ENCODE data around the gene BCL11A. TPM values are rescaled to one million over a fixed set of nuclear protein-coding genes. Genes with fewer than 3 reads are reported as not detected.
A peak's percentile ranks its signal among the peaks of the same experiment; 100 is the strongest.

Gene BCL11A
- not detected for total RNA-seq

- peaks cover 77% of the 10 kb centered on the region for H3K27me3 Mint-ChIP-seq
- CTCF ChIA-PET: no interaction called here
These were observed at the start of gene BCL11A for GRCh38 chr2:60553495-60554073. TSS of gene BCL11A (minus strand) at chr2:60553654. CDS start at chr2:60553270, 384 bp downstream.

GRCh38 chr2:60602828-60603532 is 49.5 kb upstream of the BCL11A start:
- H3K36me3 Mint-ChIP-seq (ENCODE audit: low read depth): no peaks in the 10 kb centered on the region
- H3K4me1 Mint-ChIP-seq: no peaks in the 10 kb centered on the region
- H3K27me3 Mint-ChIP-seq: peaks cover 5% of the 10 kb centered on the region
- H3K9me3 Mint-ChIP-seq: no peaks in the 10 kb centered on the region
- POLR2A ChIA-PET: no interaction called here
- CTCF ChIA-PET: no interaction called here
- DNase-seq: no peak
- H3K27ac Mint-ChIP-seq: no peak overlapping the region
- no peak overlapping the region for H3K4me3 Mint-ChIP-seq

More at GRCh38 chr2:60553495-60554073, at the start of gene BCL11A:
- POLR2A ChIA-PET: no interaction called here
- peaks cover 42% of the 10 kb centered on the region for H3K4me1 Mint-ChIP-seq
- H3K9me3 Mint-ChIP-seq: no peaks in the 10 kb centered on the region
- H3K4me3 Mint-ChIP-seq: peak within 1 kb of the TSS; percentile 73
- no peak for DNase-seq
- no peak within 1 kb of the TSS for H3K27ac Mint-ChIP-seq
- peaks cover 2% of the 10 kb centered on the region for H3K36me3 Mint-ChIP-seq (ENCODE audit: low read depth)

GRCh38 chr2:60602388-60602787 is 48.9 kb upstream of the BCL11A start:
- Mint-ChIP-seq H3K4me3 (no peak overlapping the region), H3K27ac (no peak overlapping the region), H3K4me1 (no peaks in the 10 kb centered on the region), H3K9me3 (no peaks in the 10 kb centered on the region), H3K27me3 (peaks cover 4% of the 10 kb centered on the region), H3K36me3 (ENCODE audit: low read depth) (no peaks in the 10 kb centered on the region)
- DNase-seq: no peak
- ChIA-PET CTCF (no interaction called here), POLR2A (no interaction called here)

GRCh38 chr2:60598271-60598670 is 44.8 kb upstream of the BCL11A start:
- Mint-ChIP-seq H3K4me1 (no peaks in the 10 kb centered on the region), H3K36me3 (ENCODE audit: low read depth) (no peaks in the 10 kb centered on the region), H3K9me3 (no peaks in the 10 kb centered on the region), H3K4me3 (no peak overlapping the region), H3K27me3 (peaks cover 5% of the 10 kb centered on the region), H3K27ac (no peak overlapping the region)
- DNase-seq: no peak
- ChIA-PET POLR2A (no interaction called here), CTCF (no interaction called here)

GRCh38 chr2:60597346-60597745 is 43.9 kb upstream of the BCL11A start:
- ChIA-PET CTCF (no interaction called here), POLR2A (no interaction called here)
- Mint-ChIP-seq H3K4me3 (no peak overlapping the region), H3K4me1 (no peaks in the 10 kb centered on the region), H3K27ac (no peak overlapping the region), H3K9me3 (no peaks in the 10 kb centered on the region), H3K36me3 (ENCODE audit: low read depth) (no peaks in the 10 kb centered on the region), H3K27me3 (peaks cover 9% of the 10 kb centered on the region)
- no peak for DNase-seq

- no peak for DNase-seq
- H3K27me3 Mint-ChIP-seq: peaks cover 9% of the 10 kb centered on the region
- ChIA-PET POLR2A (interaction anchor here (0.5 kb wide), 1 partner anchor 77 kb away, joined by 3 read pairs; no protein-coding TSS in a partner anchor), CTCF (no interaction called here)
- H3K9me3 Mint-ChIP-seq: no peaks in the 10 kb centered on the region
- H3K36me3 Mint-ChIP-seq (ENCODE audit: low read depth): no peaks in the 10 kb centered on the region
- no peaks in the 10 kb centered on the region for H3K4me1 Mint-ChIP-seq
- H3K27ac Mint-ChIP-seq: no peak overlapping the region
- no peak overlapping the region for H3K4me3 Mint-ChIP-seq
These were observed 43.0 kb upstream of the BCL11A start for GRCh38 chr2:60596411-60596810.

- H3K4me3 Mint-ChIP-seq: no peak overlapping the region
- ChIA-PET POLR2A (interaction anchor here (0.5 kb wide), 1 partner anchor 78 kb away, joined by 3 read pairs; no protein-coding TSS in a partner anchor), CTCF (interaction anchor here (0.6 kb wide), 1 partner anchor 14 kb away, joined by 3 read pairs; no protein-coding TSS in a partner anchor)
- no peaks in the 10 kb centered on the region for H3K9me3 Mint-ChIP-seq
- H3K27ac Mint-ChIP-seq: no peak overlapping the region
- H3K27me3 Mint-ChIP-seq: peaks cover 10% of the 10 kb centered on the region
- H3K36me3 Mint-ChIP-seq (ENCODE audit: low read depth): no peaks in the 10 kb centered on the region
- no peaks in the 10 kb centered on the region for H3K4me1 Mint-ChIP-seq
- no peak for DNase-seq
These were observed 42.5 kb upstream of the BCL11A start for GRCh38 chr2:60595953-60596352.

- no peaks in the 10 kb centered on the region for H3K36me3 Mint-ChIP-seq (ENCODE audit: low read depth)
- no peak overlapping the region for H3K27ac Mint-ChIP-seq
- ChIA-PET CTCF (no interaction called here), POLR2A (no interaction called here)
- H3K4me1 Mint-ChIP-seq: no peaks in the 10 kb centered on the region
- H3K4me3 Mint-ChIP-seq: no peak overlapping the region
- DNase-seq: no peak
- H3K27me3 Mint-ChIP-seq: peaks cover 24% of the 10 kb centered on the region
- H3K9me3 Mint-ChIP-seq: no peaks in the 10 kb centered on the region
These were observed 35.6 kb upstream of the BCL11A start for GRCh38 chr2:60589104-60589503.

- no peak overlapping the region for H3K27ac Mint-ChIP-seq
- no peak for DNase-seq
- CTCF ChIA-PET: no interaction called here
- H3K4me3 Mint-ChIP-seq: no peak overlapping the region
- no peaks in the 10 kb centered on the region for H3K9me3 Mint-ChIP-seq
- no peaks in the 10 kb centered on the region for H3K36me3 Mint-ChIP-seq (ENCODE audit: low read depth)
- H3K4me1 Mint-ChIP-seq: peaks cover 2% of the 10 kb centered on the region
- H3K27me3 Mint-ChIP-seq: peaks cover 39% of the 10 kb centered on the region
- POLR2A ChIA-PET: no interaction called here
These were observed 32.6 kb upstream of the BCL11A start for GRCh38 chr2:60586081-60586480.

GRCh38 chr2:60585276-60585675 is 31.8 kb upstream of the BCL11A start:
- DNase-seq: no peak
- no peak overlapping the region for H3K27ac Mint-ChIP-seq
- peaks cover 2% of the 10 kb centered on the region for H3K4me1 Mint-ChIP-seq
- H3K9me3 Mint-ChIP-seq: no peaks in the 10 kb centered on the region
- H3K27me3 Mint-ChIP-seq: peaks cover 40% of the 10 kb centered on the region
- no peak overlapping the region for H3K4me3 Mint-ChIP-seq
- POLR2A ChIA-PET: no interaction called here
- H3K36me3 Mint-ChIP-seq (ENCODE audit: low read depth): no peaks in the 10 kb centered on the region
- CTCF ChIA-PET: no interaction called here

- Mint-ChIP-seq H3K36me3 (ENCODE audit: low read depth) (no peaks in the 10 kb centered on the region), H3K27me3 (peaks cover 51% of the 10 kb centered on the region), H3K4me3 (no peak overlapping the region), H3K4me1 (peaks cover 2% of the 10 kb centered on the region), H3K27ac (no peak overlapping the region), H3K9me3 (no peaks in the 10 kb centered on the region)
- CTCF ChIA-PET: interaction anchor here (0.6 to 3.2 kb wide), 4 partner anchors 13 to 1737 kb away, joined by 3 to 57 read pairs (median 17); no protein-coding TSS in a partner anchor
- no peak for DNase-seq
- POLR2A ChIA-PET: no interaction called here
These were observed 30.1 kb upstream of the BCL11A start for GRCh38 chr2:60583604-60584003.

- Mint-ChIP-seq H3K9me3 (no peaks in the 10 kb centered on the region), H3K27me3 (peaks cover 47% of the 10 kb centered on the region), H3K4me1 (peaks cover 2% of the 10 kb centered on the region), H3K36me3 (ENCODE audit: low read depth) (no peaks in the 10 kb centered on the region), H3K27ac (no peak overlapping the region), H3K4me3 (no peak overlapping the region)
- peak; percentile 64 for DNase-seq
- ChIA-PET POLR2A (no interaction called here), CTCF (interaction anchor here (0.6 to 3.2 kb wide), 25 partner anchors 9 to 321 kb away, joined by 3 to 57 read pairs (median 4); no protein-coding TSS in a partner anchor)
These were observed 28.2 kb upstream of the BCL11A start for GRCh38 chr2:60581433-60582282.

- Mint-ChIP-seq H3K4me3 (no peak overlapping the region), H3K4me1 (peaks cover 2% of the 10 kb centered on the region), H3K9me3 (no peaks in the 10 kb centered on the region), H3K36me3 (ENCODE audit: low read depth) (no peaks in the 10 kb centered on the region), H3K27me3 (peaks cover 45% of the 10 kb centered on the region), H3K27ac (no peak overlapping the region)
- ChIA-PET CTCF (interaction anchor here (1.3 kb wide), 1 partner anchor 1276 kb away, joined by 3 read pairs; no protein-coding TSS in a partner anchor), POLR2A (no interaction called here)
- no peak for DNase-seq
These were observed 24.3 kb upstream of the BCL11A start for GRCh38 chr2:60577682-60578283.
